ENCODE data around the gene CEP152.

- TF ChIP-seq, protein P1, sequence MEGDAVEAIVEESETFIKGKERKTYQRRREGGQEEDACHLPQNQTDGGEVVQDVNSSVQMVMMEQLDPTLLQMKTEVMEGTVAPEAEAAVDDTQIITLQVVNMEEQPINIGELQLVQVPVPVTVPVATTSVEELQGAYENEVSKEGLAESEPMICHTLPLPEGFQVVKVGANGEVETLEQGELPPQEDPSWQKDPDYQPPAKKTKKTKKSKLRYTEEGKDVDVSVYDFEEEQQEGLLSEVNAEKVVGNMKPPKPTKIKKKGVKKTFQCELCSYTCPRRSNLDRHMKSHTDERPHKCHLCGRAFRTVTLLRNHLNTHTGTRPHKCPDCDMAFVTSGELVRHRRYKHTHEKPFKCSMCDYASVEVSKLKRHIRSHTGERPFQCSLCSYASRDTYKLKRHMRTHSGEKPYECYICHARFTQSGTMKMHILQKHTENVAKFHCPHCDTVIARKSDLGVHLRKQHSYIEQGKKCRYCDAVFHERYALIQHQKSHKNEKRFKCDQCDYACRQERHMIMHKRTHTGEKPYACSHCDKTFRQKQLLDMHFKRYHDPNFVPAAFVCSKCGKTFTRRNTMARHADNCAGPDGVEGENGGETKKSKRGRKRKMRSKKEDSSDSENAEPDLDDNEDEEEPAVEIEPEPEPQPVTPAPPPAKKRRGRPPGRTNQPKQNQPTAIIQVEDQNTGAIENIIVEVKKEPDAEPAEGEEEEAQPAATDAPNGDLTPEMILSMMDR (IDR thresholded peaks at IDR 0.05; ENCODE audit: low read depth, low read length), result peak; percentile 51
- no peak for TF ChIP-seq EZH2phosphoT487 (IDR thresholded peaks at IDR 0.05; ENCODE audit: low read depth)
Observed at GRCh38 chr15:48811325-48811958, 573 bp upstream of the CEP152 start.
